Endodermal cell (in vitro differentiated cells): ENCODE measurements around the gene CEP44. TPM values are rescaled to one million over a fixed set of nuclear protein-coding genes. Genes with fewer than 3 reads are reported as not detected.

Source experiments
- DNase-seq: peaks from one replicate; pipeline ENCODE4 v3.0.0-alpha.2; 2017
- H3K27ac ChIP-seq: 2 replicates; pipeline ENCODE4 v1.5.1; 2013; ENCODE audit warnings: mild to moderate bottlenecking, low read depth, low read length, moderate library complexity
- H3K27me3 ChIP-seq: 2 replicates; pipeline ENCODE4 v1.6.1; 2013; ENCODE audit warnings: mild to moderate bottlenecking, low read length, moderate library complexity; ENCODE audit not compliant: insufficient read depth, control insufficient read depth, poor library complexity, severe bottlenecking
- H3K36me3 ChIP-seq: 2 replicates; pipeline ENCODE4 v1.7.0; 2013; ENCODE audit warnings: mild to moderate bottlenecking, low read length, moderate library complexity; ENCODE audit not compliant: control insufficient read depth, insufficient read depth
- H3K4me1 ChIP-seq: one replicate; pipeline ENCODE4 v1.7.0; 2013; ENCODE audit warnings: low read length; ENCODE audit not compliant: control insufficient read depth, insufficient read depth
- H3K4me3 ChIP-seq: 2 replicates; pipeline ENCODE4 v1.5.1; 2013; ENCODE audit warnings: mild to moderate bottlenecking, low read length, moderate library complexity
- H3K9ac ChIP-seq: 2 replicates; pipeline ENCODE4 v1.6.1; 2013; ENCODE audit warnings: mild to moderate bottlenecking, low read length, moderate library complexity; ENCODE audit not compliant: poor library complexity, severe bottlenecking; ENCODE audit errors: extremely low read depth
- H3K9me3 ChIP-seq: 2 replicates; pipeline ENCODE4 v1.6.1; 2013; ENCODE audit warnings: mild to moderate bottlenecking, low read length, moderate library complexity; ENCODE audit not compliant: control insufficient read depth
- H3K27ac Mint-ChIP-seq: 2 replicates; pipeline ENCODE4 v1.8.0; 2020; ENCODE audit warnings: mixed read lengths
- H3K27me3 Mint-ChIP-seq: 2 replicates; pipeline ENCODE4 v1.8.0; 2021; ENCODE audit warnings: mild to moderate bottlenecking, mixed read lengths; ENCODE audit not compliant: insufficient read depth
- H3K36me3 Mint-ChIP-seq: 2 replicates; pipeline ENCODE4 v1.8.0; 2020; ENCODE audit warnings: low read depth, mixed read lengths
- H3K4me1 Mint-ChIP-seq: 2 replicates; pipeline ENCODE4 v1.8.0; 2020; ENCODE audit warnings: mixed read lengths
- H3K4me3 Mint-ChIP-seq: 2 replicates; pipeline ENCODE4 v1.8.0; 2020; ENCODE audit warnings: mild to moderate bottlenecking, moderate library complexity, mixed read lengths
- H3K9me3 Mint-ChIP-seq: 2 replicates; pipeline ENCODE4 v1.8.0; 2020; ENCODE audit warnings: mild to moderate bottlenecking, mixed read lengths
- CTCF ChIP-seq: fragments of 200-600 bp; sonication (generic); conservative IDR thresholded peaks from 2 replicates; pipeline ENCODE4 v1.5.0; 2021; ENCODE audit warnings: antibody characterized with exemption, mild to moderate bottlenecking
- WGBS, 2 experiments: methylation state at CpG; one replicate each; pipeline versions ENCODE4 v1.1.5 to v1.1.7; 2013; ENCODE audit warnings: missing lambda C conversion rate in 2 of 2, mixed read lengths in 1 of 2; ENCODE audit not compliant: insufficient coverage in 1 of 2, insufficient read length in 1 of 2; 5-methylcytosine and 5-hydroxymethylcytosine counted together
- total RNA-seq, 2 donors: library from RNA; stranded (reverse); fragmentation: NEBNext Ultra II Directional in 1 of 2; extraction: Animal tissue kit (Norgen Biotek cat#: 25700) in 1 of 2; gene quantifications; 2 replicates in 1 of 2; 3 replicates in 1 of 2; pipeline ENCODE4 v1.2.1, GENCODE V29; 2021

CEP44 gene
- total RNA-seq, 2 donors from 2014 or later = 21.5 to 24.9 TPM

- no peak for TF ChIP-seq CTCF
- Histone ChIP-seq H3K36me3 (no peaks in the 10 kb centered on the region), H3K4me3 (no peak overlapping the region), H3K9me3 (no peaks in the 10 kb centered on the region), H3K27me3 (no peaks in the 10 kb centered on the region), H3K4me1 (peaks cover 7% of the 10 kb centered on the region), H3K9ac (no peak overlapping the region), H3K27ac (no peak overlapping the region)
- Mint-ChIP-seq H3K27ac (no peak overlapping the region), H3K4me3 (no peak overlapping the region), H3K36me3 (no peaks in the 10 kb centered on the region), H3K27me3 (no peaks in the 10 kb centered on the region), H3K4me1 (peaks cover 21% of the 10 kb centered on the region), H3K9me3 (no peaks in the 10 kb centered on the region)
- WGBS, 2 experiments = 93% methylated on average over 5 of the region's 5 CpGs; no CpG with 5 or more reads in 1 of the 2 experiments
- no peak for DNase-seq
Observed at GRCh38 chr4:174255786-174256185, 27.9 kb upstream of the CEP44 start.

GRCh38 chr4:174256277-174256713 lies 27.4 kb upstream of the CEP44 start:
- Histone ChIP-seq H3K4me3 (no peak overlapping the region), H3K4me1 (peaks cover 7% of the 10 kb centered on the region), H3K36me3 (no peaks in the 10 kb centered on the region), H3K9me3 (no peaks in the 10 kb centered on the region), H3K9ac (no peak overlapping the region), H3K27me3 (no peaks in the 10 kb centered on the region), H3K27ac (no peak overlapping the region)
- Mint-ChIP-seq H3K27ac (peak overlapping the region; percentile 72), H3K27me3 (no peaks in the 10 kb centered on the region), H3K4me1 (peaks cover 21% of the 10 kb centered on the region), H3K4me3 (no peak overlapping the region), H3K36me3 (no peaks in the 10 kb centered on the region), H3K9me3 (no peaks in the 10 kb centered on the region)
- DNase-seq = no peak
- TF ChIP-seq CTCF = no peak
- 100% methylated on average over 1 of the region's 1 CpG; no CpG with 5 or more reads in 1 of the 2 experiments for WGBS, 2 experiments

GRCh38 chr4:174259580-174259979 lies 24.1 kb upstream of the CEP44 start:
- DNase-seq = no peak
- Mint-ChIP-seq H3K4me1 (peaks cover 12% of the 10 kb centered on the region), H3K27me3 (no peaks in the 10 kb centered on the region), H3K9me3 (no peaks in the 10 kb centered on the region), H3K4me3 (no peak overlapping the region), H3K36me3 (no peaks in the 10 kb centered on the region), H3K27ac (no peak overlapping the region)
- no peaks in the 10 kb centered on the region for H3K36me3 ChIP-seq
- H3K9me3 ChIP-seq = no peaks in the 10 kb centered on the region
- H3K9ac ChIP-seq = no peak overlapping the region
- H3K27me3 ChIP-seq = no peaks in the 10 kb centered on the region
- TF ChIP-seq CTCF = no peak
- no peak overlapping the region for H3K27ac ChIP-seq
- no peaks in the 10 kb centered on the region for H3K4me1 ChIP-seq
- H3K4me3 ChIP-seq = no peak overlapping the region
